ENCODE data around the gene CYP4F12.
"Not testable (repeated sequence)": the region's sequence is repeated elsewhere in the genome, so short reads cannot be mapped to it uniquely, and the experiment has no call there.

Gene CYP4F12

DNA sequence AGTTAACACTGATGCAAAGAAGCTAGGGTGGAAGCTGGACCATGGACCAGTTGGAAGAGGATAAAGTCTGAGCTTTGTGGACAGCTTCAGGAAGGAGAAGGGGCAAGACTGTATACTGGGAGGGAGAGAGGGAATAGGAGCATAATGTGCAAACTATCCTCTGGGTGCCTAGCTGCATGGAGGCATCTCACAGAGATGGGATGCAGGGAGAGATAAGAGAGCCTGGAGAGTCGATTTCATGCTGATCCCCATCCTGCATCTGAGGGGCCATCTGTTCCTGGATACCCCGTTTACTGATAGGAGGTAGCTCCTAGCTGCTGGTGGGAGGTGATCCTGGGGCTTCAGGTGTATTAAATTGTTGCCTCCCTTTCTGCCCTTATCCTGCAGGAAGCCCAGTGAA is 23.4 kb upstream of the CYP4F12 start:
- DNase-seq (ENCODE audit: extremely low read depth in 1 of 2, low read depth in 1 of 2) = no peak

DNA sequence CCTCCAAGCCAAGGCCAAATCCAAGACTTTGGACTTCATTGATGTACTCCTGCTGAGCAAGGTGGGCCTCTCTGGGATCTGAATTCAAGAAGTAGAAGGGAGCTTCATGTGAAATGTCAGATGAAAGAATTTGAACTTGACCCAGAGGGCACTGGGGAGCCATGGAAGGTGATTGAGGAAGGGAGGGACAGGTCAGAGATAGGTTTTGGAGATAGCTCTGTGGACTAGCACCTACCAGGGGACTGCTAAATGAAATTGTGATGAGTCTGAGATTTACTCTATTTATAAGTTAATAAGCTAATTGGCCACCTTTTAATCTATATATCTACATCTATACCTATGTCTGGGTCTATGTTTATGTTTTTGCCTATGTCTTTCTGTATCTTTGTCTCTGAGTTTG is 22.8 kb upstream of the CYP4F12 start:
- DNase-seq (ENCODE audit: extremely low read depth in 1 of 2, low read depth in 1 of 2) = not testable (repeated sequence)

DNA sequence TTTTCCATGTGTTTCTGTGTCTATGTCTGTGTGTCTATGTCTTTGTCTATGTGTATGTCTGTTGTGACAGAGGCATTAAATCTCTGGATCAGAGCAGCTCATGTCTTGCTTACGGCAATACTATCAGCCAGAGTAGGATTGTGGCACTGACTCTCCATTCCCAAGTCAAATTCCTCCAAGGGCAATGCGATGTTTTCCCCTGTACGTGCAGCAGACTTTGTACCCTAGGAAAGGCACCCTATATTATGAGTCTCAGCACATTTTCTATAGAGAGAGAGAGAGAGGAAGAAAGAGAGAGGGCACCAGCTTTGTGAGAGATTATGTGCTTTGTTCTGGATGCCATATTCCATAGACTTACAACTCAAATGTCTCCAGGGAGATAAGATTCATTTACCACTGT is 21.1 kb upstream of the CYP4F12 start:
- DNase-seq (ENCODE audit: extremely low read depth in 1 of 2, low read depth in 1 of 2) = no peak

DNA sequence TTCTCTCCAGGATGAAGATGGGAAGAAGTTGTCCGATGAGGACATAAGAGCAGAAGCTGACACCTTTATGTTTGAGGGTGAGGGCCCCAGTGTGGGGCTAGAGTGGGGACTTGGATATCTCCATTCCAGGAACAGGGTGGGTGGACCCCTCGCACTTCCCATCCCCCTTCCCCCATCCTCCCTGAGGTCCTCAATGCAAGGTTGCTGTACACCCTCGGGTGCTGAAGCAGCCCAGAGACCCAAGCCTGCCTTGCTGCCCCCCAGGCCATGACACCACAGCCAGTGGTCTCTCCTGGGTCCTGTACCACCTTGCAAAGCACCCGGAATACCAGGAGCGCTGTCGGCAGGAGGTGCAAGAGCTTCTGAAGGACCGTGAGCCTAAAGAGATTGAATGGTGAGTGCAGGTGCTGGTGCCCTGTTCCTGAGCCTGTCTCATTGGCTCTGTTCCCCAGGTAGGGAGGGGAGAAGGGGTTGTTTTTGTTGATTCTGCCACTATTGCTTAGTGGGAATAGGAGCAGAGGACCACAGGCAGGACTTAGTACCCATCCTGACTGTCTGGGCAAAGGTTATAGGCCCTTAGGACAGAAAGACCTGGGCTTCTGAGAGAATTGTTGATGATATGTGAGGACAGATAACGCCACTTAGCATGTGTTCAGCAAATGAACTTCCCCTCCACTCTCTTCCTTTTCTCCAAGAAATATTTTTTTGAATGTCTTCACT is 20.2 kb upstream of the CYP4F12 start:
- no peak for DNase-seq (ENCODE audit: extremely low read depth in 1 of 2, low read depth in 1 of 2)

DNA sequence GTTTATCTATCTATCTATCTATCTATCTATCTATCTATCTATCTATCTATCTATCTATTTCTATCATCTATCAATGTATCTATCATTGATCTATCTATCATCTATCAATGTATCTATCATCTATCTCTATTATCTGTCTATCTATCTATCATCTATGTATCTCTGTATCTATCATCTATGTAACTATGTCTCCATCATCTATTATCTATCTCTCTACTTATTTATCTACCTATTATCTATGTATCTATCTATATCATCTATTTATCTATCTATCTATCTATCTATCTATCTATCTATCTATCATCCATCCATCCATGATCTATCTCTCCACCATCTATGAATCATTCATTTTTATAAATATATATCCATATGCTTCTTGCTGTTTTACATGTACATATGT is 16.4 kb upstream of the CYP4F12 start:
- no peak for DNase-seq (ENCODE audit: extremely low read depth in 1 of 2, low read depth in 1 of 2)

DNA sequence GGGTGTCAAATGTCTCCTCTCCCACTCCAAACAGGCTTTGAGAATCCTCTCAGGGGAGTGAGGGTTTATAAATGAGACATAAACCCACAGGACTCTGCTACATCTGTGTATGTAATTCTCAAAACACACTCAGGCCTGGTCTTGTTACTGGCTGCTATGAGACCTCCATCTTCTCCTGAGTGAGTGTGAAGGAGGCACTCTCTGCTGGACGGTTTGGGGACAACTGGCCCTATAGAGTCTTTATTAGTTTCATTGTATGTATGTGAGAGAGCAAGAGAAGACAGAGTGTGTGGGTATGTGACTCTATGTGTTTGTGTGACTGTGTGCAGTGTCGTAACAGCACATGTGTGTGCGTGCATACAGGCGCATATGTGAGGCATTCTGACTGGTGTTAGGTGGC is 9.6 kb upstream of the CYP4F12 start:
- no peak for DNase-seq (ENCODE audit: extremely low read depth in 1 of 2, low read depth in 1 of 2)

DNA sequence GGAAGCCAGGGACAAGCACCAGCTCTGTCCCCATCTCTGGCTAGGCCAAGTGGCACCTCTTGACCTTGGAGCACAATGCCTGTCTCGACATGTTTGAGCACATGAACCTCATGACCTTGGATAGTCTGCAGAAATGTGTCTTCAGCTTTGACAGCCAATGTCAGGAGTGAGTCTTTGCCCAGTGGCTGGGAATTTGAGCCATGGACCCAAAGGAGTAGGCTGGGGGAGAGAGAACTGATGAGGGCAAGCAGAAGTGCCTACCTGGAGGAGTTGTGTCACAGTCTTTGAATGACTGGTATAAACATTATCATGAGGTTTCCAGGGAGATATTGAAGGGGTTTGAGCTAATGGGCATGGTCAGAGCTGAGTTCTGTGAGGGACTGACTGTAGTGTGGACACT is 6.7 kb upstream of the CYP4F12 start:
- DNase-seq (ENCODE audit: extremely low read depth in 1 of 2, low read depth in 1 of 2) = no peak

DNA sequence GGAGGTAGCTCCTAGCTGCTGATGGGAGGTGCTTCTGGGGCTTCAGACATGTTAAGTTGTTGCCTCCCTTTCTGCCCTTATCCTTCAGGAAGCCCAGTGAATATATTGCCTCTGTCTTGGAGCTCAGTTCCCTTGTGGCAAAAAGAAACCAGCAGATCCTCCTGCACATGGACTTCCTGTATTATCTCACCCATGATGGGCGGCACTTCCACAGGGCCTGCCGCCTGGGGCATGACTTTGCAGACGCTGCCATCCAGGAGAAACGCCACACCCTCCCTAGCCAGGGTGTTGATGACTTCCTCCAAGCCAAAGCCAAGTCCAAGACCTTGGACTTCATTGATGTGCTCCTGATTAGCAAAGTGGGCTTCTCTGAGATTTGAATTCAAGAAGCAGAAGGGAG is 6.0 kb upstream of the CYP4F12 start:
- no peak for DNase-seq (ENCODE audit: extremely low read depth in 1 of 2, low read depth in 1 of 2)

DNA sequence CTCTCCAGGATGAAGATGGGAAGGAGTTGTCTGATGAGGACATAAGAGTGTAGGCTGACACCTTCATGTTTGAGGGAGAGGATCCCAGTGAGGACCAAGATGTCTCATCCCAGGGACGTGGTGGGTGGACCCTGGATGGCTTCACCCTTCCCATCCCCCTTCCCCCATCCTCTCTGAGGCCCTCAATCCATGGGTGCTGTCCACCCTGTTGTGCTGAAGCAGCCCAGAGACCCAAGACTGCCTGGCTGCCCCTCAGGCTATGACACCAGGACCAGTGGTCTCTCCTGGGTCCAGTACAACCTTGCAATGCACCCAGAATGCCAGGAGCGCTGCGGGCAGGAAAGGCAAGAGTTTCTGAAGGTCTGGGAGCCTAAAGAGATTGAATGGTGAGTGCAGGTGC is 3.4 kb upstream of the CYP4F12 start:
- no peak for DNase-seq (ENCODE audit: extremely low read depth in 1 of 2, low read depth in 1 of 2)

DNA sequence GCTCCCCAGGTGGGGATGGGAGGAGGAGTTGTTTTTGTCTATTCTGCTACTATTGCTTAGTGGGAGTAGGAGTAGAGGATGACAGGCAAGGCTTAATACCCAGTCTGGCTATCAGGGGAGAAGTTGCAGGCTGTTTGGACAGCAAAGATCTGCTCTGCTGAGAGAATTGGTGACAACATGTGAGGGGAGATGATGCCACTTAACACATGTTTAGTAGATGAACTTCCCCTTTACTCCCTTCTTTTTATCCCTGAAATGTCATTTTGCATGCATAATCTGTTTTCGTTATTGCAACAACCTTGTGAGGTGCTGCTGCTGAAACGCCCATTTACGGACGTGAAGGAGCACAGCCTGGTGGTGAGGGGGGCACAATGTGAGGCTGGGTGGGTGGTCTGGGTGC is 3.0 kb upstream of the CYP4F12 start:
- no peak for DNase-seq (ENCODE audit: extremely low read depth in 1 of 2, low read depth in 1 of 2)

DNA sequence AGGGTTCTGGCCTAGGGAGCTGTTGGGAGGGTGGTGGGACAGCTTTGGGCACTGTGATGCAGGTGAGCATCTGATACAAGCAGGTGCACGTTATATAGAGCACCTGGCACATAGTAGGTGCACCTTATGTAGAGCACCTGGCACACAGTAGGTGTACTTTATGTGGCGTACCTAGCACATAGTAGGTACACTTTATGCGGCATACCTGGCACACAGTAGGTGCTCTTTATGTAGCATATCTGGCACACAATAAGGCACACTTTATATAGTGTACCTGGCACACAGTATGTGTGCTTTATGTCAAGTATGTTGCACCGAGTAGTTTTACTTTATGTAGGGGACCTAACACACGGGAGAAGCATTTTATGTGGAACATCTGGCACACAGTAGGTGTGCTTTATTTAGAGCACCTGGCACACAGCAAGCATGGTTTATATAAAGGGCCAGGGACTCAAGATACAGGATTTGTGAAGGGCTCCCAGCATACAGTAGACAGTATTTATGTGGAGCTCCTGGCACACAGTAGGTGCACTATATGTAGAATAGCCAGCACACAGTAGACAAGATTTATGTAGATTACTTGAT is 1.6 kb upstream of the CYP4F12 start:
- DNase-seq (ENCODE audit: extremely low read depth in 1 of 2, low read depth in 1 of 2) = no peak

DNA sequence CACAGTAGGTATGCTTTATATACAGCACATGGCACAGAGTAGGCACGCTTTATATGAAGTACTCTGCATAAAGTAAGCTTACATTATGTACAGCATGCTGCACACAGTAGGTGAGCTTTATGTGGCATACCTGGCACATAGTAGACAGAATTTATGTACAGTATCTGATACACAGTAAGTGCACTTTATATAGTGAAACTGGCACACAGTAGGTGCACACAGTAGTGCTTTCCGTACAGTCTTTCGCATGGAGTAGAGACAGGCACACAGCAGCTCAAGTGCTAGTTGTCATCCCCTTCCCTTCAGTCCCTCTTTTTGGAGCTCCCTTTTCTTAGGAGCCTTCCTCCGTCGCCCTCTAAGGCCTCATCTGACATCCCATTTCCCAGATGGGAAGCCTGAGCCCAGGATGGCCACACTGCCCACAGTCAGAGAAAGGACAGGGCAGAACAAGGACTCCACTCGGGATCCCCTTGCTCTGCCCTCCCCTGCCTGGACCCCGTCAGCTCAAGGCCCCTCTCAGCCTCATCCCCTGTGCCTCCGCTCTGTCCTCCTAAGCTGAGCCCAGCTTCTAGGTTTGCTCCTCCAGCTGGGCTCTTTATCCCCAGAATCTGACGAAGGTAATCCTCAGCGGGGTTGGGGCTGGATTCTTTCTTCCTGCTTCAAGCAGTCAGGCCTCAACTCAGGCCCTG is 852 bp upstream of the CYP4F12 start:
- no peak for DNase-seq (ENCODE audit: extremely low read depth in 1 of 2, low read depth in 1 of 2)

DNA sequence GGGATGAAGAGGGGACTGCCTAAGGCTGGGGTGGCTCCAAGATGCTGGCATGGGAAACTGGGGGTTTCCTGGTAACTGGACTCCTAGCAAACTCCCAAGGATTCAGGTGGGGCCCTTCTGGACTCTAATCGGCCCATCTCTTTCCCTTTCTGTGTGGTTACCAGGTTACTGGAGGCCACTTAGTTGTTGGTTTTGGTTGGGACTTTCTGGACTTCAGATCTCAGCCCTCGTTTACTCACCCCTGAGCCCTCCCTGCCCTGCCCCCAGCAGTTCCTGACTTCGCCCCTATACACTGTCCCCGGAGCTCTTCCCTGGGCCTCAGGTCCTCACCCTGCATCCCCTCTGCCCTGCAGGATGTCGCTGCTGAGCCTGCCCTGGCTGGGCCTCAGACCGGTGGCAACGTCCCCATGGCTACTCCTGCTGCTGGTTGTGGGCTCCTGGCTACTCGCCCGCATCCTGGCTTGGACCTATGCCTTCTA is 328 bp downstream of the CYP4F12 start:
- no peak for DNase-seq (ENCODE audit: extremely low read depth in 1 of 2, low read depth in 1 of 2)

DNA sequence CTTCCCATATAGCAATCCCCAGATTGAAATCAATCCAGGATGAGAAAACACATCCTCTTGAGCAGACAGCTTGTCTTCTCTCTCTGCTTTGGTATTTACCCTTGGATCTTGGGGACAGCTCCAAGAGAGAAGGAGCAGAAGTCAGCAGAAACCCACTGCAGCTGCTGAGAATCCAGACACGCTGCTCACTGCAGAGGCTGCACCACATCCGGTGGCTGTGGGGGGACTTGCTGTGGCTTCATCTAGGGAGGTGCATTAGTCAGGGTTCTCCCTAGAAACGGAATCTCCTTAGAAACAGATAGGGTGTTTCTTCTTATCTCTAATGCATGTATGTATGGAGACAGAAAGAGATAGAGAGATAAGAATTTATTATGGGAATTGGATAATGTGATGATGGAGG is 2.7 kb downstream of the CYP4F12 start:
- no peak for DNase-seq (ENCODE audit: extremely low read depth in 1 of 2, low read depth in 1 of 2)

DNA sequence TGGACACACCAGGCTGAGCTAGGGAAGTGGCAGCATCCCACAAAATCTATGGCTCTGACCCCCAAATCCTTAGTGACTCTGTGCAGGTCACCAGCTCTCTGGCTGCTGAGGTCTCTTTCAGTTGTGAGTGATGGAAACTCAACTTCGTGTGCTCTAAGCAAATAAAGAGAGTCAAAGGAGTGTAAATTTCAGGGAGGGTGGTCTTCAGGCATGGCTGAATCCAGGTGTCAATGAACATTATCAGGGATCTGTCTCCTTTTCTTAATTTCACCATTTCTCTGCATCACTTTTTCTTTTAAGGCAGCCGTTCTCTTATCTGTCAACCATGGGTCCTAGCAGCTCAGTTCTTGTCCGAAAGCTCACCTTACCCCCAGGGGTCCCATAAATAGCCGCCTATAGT is 6.2 kb downstream of the CYP4F12 start:
- DNase-seq (ENCODE audit: extremely low read depth in 1 of 2, low read depth in 1 of 2) = no peak

DNA sequence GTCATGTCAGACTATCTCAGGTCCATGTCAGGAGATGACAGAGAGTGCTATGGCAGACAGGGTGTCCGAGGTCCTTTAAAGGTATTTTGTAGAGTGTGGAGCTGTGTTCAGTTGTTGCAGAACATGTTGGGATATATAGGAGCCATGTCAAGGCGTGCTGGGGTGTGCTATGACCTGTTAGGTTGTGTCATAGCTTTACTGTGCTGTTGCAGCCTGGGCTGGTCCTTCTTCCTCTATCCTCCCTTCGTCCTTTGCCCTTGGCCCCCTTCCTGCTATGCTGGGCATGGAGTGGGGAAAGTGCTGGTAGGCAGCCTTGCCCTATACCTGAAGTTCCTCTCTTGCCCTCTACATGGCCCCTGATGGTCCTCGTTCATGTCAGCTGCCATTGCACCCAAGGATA is 7.0 kb downstream of the CYP4F12 start:
- DNase-seq (ENCODE audit: extremely low read depth in 1 of 2, low read depth in 1 of 2) = not testable (repeated sequence)

DNA sequence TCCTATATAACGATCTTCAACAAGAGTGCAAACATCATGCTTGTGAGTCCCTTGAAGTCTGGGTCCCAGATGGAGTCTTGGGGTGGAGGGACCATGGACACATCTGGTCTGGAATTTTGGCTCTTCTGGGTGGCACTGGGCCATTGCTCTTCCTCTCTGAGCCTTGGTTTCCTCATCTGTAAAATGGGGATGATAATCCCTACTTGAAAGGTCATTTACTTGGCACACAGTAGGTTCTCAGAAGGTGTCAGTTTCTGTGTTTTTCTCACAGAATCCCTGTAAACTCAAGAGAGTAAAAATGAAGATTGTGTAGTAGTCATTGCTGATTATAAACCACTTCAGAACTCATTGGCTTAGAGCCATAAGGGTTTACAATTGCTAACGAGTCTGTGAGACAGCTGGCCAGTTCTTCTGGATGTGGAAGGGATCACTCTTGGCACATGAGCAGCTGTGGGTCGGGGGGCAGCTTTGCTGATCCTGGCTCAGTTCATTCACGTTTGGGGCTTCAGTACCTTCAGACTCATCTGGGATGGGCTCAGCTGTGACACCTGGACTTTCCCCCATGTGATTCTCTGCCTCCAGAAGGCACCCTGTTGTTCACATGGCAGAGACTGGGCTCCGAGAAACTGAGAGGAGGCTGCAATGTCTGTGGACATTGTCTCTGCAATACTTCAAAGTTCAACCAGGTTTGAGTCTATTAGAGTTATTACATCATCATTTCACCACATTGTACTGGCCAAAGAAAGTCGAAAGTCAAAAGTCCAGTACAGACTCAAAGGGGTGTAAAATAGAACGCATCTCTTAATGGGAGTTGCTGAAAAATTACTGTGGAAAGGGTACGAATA is 7.8 kb downstream of the CYP4F12 start:
- DNase-seq (ENCODE audit: extremely low read depth in 1 of 2, low read depth in 1 of 2) = no peak

DNA sequence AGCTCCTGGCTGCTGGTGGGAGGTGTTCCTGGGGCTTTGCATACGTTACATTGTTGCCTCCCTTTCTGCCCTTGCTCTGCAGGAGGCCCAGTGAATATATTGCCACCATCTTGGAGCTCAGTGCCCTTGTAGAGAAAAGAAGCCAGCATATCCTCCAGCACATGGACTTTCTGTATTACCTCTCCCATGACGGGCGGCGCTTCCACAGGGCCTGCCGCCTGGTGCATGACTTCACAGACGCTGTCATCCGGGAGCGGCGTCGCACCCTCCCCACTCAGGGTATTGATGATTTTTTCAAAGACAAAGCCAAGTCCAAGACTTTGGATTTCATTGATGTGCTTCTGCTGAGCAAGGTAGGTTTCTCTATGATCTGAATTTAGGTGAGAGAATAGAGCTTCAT is 10.5 kb downstream of the CYP4F12 start:
- DNase-seq (ENCODE audit: extremely low read depth in 1 of 2, low read depth in 1 of 2) = no peak

DNA sequence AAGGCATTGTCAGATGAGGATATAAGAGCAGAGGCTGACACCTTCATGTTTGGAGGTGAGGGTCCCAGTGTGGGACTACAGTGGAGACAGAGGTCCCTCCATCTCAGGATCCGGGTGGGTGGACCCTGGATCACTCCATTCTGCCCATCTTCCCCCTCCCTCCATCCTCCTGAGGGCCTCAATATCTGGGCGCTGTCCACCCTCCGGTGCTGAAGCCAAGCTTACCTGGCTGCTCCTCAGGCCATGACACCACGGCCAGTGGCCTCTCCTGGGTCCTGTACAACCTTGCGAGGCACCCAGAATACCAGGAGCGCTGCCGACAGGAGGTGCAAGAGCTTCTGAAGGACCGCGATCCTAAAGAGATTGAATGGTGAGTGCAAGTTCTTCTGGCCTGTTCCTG is 11.9 kb downstream of the CYP4F12 start:
- no peak for DNase-seq (ENCODE audit: extremely low read depth in 1 of 2, low read depth in 1 of 2)

DNA sequence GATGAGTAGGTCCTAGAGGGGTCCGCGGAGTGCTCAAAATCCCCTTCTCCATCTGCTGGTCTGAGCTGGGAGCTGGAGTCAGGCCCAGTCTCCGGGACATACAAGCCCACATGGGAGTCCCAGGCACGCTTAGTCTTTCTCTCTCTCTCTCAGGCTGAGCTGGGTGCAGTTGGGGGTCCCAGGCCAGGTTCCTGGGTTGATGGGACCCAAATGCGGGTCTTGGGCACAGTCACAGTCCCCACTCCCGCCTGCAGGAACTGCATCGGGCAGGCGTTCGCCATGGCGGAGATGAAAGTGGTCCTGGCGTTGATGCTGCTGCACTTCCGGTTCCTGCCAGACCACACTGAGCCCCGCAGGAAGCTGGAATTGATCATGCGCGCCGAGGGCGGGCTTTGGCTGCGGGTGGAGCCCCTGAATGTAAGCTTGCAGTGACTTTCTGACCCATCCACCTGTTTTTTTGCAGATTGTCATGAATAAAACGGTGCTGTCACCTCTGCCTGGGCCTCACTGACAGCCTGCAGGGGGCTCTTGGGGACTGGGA is 23.8 kb downstream of the CYP4F12 start:
- DNase-seq (ENCODE audit: extremely low read depth in 1 of 2, low read depth in 1 of 2) = no peak

Measured in stimulated activated CD8-positive, alpha-beta memory T cell treated with anti-CD3 and anti-CD28 coated beads, Interleukin-7, amount 100 ng/mL, for 48 hours (primary cell).